ENCODE measurements around the gene VIT.
A peak's percentile ranks its signal among the peaks of the same experiment; 100 is the strongest.

The VIT gene

DNA sequence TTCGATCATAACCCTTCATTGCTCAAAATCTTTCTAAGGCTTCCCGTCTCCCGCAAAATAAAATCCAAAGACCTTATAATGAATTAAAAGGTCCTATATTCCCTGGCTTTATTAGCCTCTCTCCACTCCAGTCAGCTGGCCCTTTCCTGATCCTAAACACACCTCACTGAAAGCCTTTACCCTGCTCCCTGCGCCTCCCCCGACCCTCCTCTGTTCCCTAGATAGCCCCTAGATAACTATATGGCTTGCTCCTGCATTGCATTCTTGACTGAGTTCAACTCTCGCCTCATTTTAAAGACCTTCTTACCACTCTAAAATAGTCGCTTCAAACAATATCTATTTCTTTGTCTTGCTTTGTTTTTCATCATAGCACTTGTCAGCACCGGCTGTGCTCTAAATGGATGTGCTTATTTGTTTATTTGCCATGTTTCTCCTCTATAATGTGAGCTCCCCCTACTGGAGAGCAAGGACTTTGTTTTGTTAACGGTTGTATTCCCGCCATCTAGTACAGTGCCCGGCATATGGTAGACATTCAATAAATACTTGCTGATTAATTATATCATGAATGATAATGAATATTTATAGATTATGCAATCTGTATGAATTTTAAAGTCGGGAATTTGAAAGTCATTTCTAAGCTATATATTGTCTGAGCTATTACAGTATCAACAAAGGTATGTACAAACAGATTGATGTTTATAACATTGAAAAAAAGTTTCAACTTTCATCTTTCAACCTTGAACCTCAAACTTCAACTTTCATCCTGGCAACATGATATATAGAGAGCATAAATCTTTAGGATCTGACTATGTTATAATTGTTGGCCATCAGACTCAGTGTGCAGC is 32.4 kb upstream of the VIT start:
- peak overlapping the region in 1 of 2 donors; percentile 17 for H3K4me3 ChIP-seq (ENCODE audit: low read depth in 1 of 2, low read length in 2 of 2)
- no peaks in the 10 kb centered on the region for H3K36me3 ChIP-seq (ENCODE audit: insufficient read depth, low read length)
- H3K27me3 ChIP-seq (ENCODE audit: control insufficient read depth in 1 of 2, insufficient read depth in 2 of 2, low read length in 2 of 2): no peaks in the 10 kb centered on the region
- no peak overlapping the region for H3K27ac ChIP-seq (ENCODE audit: low read depth, low read length)
- peaks cover 6% of the 10 kb centered on the region for H3K4me1 ChIP-seq (ENCODE audit: insufficient read depth, low read length)
- no peaks in the 10 kb centered on the region for H3K9me3 ChIP-seq (ENCODE audit: low read length)
- no peak overlapping the region for H3K9ac ChIP-seq (ENCODE audit: low read length)

DNA sequence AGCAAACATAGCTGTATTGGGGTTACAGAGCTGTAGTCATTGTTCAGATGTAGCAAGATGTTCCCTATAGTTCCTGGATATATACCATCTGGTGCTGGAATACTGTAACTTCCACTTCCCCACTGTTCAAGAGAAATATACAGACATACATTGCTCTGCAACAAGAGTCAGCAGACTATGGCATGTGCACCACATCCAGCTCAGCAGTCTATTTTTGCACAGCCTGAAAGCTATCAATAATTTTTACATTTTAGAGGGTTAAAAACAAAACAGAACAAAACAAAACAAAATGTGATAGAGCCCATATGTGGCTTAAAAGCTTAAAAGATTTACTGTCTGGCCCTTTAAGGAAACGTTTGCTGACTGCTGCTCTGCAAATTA is 31.8 kb upstream of the VIT start:
- Histone ChIP-seq H3K27ac (ENCODE audit: low read depth, low read length) (no peak overlapping the region), H3K4me1 (ENCODE audit: insufficient read depth, low read length) (peaks cover 4% of the 10 kb centered on the region), H3K27me3 (ENCODE audit: control insufficient read depth in 1 of 2, insufficient read depth in 2 of 2, low read length in 2 of 2) (no peaks in the 10 kb centered on the region), H3K36me3 (ENCODE audit: insufficient read depth, low read length) (no peaks in the 10 kb centered on the region), H3K9me3 (ENCODE audit: low read length) (no peaks in the 10 kb centered on the region), H3K9ac (ENCODE audit: low read length) (no peak overlapping the region), H3K4me3 (ENCODE audit: low read depth in 1 of 2, low read length in 2 of 2) (no peak overlapping the region)

DNA sequence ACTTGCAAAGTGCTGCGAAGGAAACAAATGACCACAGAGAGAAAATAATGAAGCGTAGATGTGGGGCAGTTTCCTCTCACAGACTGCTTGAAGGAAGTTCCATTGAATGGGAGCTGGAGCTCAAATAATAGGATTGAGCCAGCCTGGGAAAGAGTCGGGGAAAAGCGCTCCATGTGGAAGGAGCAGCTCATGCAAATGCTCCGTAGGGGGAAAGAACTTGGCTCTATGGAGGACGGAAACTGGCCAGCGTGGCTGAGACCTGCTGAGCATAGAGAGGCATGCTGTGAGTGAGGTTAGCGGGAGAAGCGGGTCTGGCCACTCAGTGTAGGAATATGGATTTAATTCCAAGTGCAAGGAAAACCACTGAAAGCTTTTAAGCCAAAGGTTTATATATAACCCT is 28.6 kb upstream of the VIT start:
- Histone ChIP-seq H3K27ac (ENCODE audit: low read depth, low read length) (no peak overlapping the region), H3K9me3 (ENCODE audit: low read length) (no peaks in the 10 kb centered on the region), H3K36me3 (ENCODE audit: insufficient read depth, low read length) (no peaks in the 10 kb centered on the region), H3K9ac (ENCODE audit: low read length) (no peak overlapping the region), H3K27me3 (ENCODE audit: control insufficient read depth in 1 of 2, insufficient read depth in 2 of 2, low read length in 2 of 2) (no peaks in the 10 kb centered on the region), H3K4me1 (ENCODE audit: insufficient read depth, low read length) (no peaks in the 10 kb centered on the region), H3K4me3 (ENCODE audit: low read depth in 1 of 2, low read length in 2 of 2) (no peak overlapping the region)

DNA sequence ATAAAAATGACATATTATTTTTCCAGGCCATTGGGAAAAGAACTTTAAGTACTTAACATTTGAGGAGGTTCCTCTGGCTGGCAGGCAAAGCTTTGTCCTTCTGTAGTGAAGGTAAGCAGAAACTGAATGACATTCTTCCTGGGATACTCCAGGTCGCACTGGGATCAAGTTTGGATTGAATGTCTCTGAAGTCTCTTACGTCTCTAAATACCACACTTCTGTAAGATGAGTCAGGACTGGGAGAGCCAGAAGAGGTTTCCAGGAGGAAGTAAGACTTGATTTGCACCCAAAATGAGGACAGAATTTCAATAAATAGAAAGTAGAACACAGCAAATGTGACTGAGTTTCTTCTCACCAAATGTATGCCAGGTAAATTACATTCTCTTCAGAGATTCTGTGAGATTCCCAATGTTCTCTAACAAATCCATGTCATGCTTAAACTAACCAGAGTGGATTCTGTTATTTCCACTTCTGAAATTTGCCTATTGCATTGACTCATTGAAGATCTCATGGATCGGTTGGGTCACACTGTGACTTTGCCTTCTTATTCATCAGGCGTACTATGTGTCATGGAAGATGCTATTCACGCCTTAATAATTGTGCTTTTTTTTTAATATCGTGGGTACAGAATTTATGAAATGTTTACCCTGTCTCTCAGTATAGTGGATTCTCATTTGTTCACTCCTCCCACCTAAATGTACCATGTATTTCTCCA is 25.5 kb upstream of the VIT start:
- Histone ChIP-seq H3K9me3 (ENCODE audit: low read length) (no peaks in the 10 kb centered on the region), H3K4me1 (ENCODE audit: insufficient read depth, low read length) (no peaks in the 10 kb centered on the region), H3K36me3 (ENCODE audit: insufficient read depth, low read length) (no peaks in the 10 kb centered on the region), H3K9ac (ENCODE audit: low read length) (no peak overlapping the region), H3K4me3 (ENCODE audit: low read depth in 1 of 2, low read length in 2 of 2) (no peak overlapping the region), H3K27me3 (ENCODE audit: control insufficient read depth in 1 of 2, insufficient read depth in 2 of 2, low read length in 2 of 2) (no peaks in the 10 kb centered on the region), H3K27ac (ENCODE audit: low read depth, low read length) (no peak overlapping the region)

DNA sequence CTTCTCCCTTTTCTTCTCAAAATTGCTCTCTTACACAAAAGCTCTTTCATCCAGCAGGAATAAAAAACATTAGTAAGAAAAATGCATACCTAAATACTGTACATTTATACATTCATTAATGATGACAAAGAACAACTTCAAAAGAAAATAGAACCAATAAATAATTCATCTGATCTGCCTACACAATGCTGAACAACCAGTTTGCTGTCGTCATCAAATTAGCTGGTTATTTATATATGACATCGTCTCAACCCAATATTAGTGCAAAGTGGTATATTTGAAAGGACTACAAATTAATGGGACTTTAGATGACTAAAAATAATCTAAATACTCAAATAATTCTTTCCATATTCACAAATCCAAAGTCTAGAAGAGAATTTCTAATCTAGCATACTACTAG is 24.8 kb upstream of the VIT start:
- H3K27me3 ChIP-seq (ENCODE audit: control insufficient read depth in 1 of 2, insufficient read depth in 2 of 2, low read length in 2 of 2): no peaks in the 10 kb centered on the region
- H3K4me3 ChIP-seq (ENCODE audit: low read depth in 1 of 2, low read length in 2 of 2): no peak overlapping the region
- H3K9ac ChIP-seq (ENCODE audit: low read length): no peak overlapping the region
- H3K4me1 ChIP-seq (ENCODE audit: insufficient read depth, low read length): no peaks in the 10 kb centered on the region
- H3K27ac ChIP-seq (ENCODE audit: low read depth, low read length): no peak overlapping the region
- no peaks in the 10 kb centered on the region for H3K36me3 ChIP-seq (ENCODE audit: insufficient read depth, low read length)
- no peaks in the 10 kb centered on the region for H3K9me3 ChIP-seq (ENCODE audit: low read length)

- no peak overlapping the region for H3K27ac ChIP-seq (ENCODE audit: low read depth, low read length)
- H3K27me3 ChIP-seq (ENCODE audit: control insufficient read depth in 1 of 2, insufficient read depth in 2 of 2, low read length in 2 of 2): no peaks in the 10 kb centered on the region
- no peak overlapping the region for H3K4me3 ChIP-seq (ENCODE audit: low read depth in 1 of 2, low read length in 2 of 2)
- H3K36me3 ChIP-seq (ENCODE audit: insufficient read depth, low read length): no peaks in the 10 kb centered on the region
- H3K9ac ChIP-seq (ENCODE audit: low read length): no peak overlapping the region
- no peaks in the 10 kb centered on the region for H3K9me3 ChIP-seq (ENCODE audit: low read length)
- no peaks in the 10 kb centered on the region for H3K4me1 ChIP-seq (ENCODE audit: insufficient read depth, low read length)
Measured at GRCh38 chr2:36672199-36672598, 24.3 kb upstream of the VIT start.

DNA sequence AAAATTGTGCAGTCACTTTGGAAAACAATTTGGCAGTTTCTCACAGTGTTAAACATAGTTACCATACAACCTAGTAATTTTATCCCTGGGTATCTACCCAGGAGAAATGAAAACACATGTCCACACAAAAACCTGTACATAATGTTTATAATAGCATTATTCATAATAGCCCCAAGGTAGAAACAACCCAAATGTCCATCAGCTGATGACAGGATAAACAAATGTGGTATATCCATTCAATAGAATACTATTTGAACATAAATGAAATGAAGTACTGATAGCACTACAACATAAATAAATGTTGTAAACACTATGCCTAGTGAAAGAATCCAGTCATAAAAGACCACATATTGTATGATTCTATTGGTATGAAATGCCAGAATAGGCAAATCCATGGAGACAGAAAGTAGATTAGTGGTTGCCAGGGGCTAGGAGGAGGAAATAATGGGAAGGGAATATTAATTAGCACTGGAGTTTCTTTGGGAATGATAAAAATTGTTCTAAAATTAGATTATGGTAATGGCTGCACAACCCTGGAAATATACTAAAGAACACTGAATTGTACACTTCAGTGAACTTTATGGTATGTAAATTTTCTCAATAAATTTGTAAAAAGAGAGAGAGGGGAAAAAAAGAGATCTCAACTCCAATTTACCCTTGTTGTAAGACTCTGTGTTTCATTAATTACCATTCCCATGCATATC is 20.8 kb upstream of the VIT start:
- Histone ChIP-seq H3K4me3 (ENCODE audit: low read depth in 1 of 2, low read length in 2 of 2) (no peak overlapping the region), H3K9ac (ENCODE audit: low read length) (no peak overlapping the region), H3K4me1 (ENCODE audit: insufficient read depth, low read length) (no peaks in the 10 kb centered on the region), H3K27me3 (ENCODE audit: control insufficient read depth in 1 of 2, insufficient read depth in 2 of 2, low read length in 2 of 2) (no peaks in the 10 kb centered on the region), H3K27ac (ENCODE audit: low read depth, low read length) (no peak overlapping the region), H3K36me3 (ENCODE audit: insufficient read depth, low read length) (no peaks in the 10 kb centered on the region), H3K9me3 (ENCODE audit: low read length) (no peaks in the 10 kb centered on the region)

DNA sequence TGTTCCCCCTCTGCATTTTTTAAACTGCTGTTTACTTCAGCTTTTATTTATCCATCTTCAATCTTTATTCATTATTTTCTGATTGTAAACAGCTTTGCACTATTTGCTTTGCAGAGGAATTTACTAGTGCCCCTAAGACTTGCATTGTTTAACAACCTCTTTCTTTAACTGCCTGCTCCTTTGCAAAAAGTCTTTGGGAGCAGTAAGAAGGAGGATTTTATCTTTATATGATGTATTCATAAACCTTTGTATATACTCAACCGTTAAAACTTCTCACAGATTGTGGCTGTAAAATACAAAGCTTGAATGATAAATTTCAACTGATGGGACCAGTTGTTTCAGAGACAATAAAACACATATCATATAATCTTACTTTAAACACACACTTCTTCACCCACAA is 20.1 kb upstream of the VIT start:
- Histone ChIP-seq H3K27me3 (ENCODE audit: control insufficient read depth in 1 of 2, insufficient read depth in 2 of 2, low read length in 2 of 2) (no peaks in the 10 kb centered on the region), H3K4me3 (ENCODE audit: low read depth in 1 of 2, low read length in 2 of 2) (no peak overlapping the region), H3K36me3 (ENCODE audit: insufficient read depth, low read length) (no peaks in the 10 kb centered on the region), H3K27ac (ENCODE audit: low read depth, low read length) (no peak overlapping the region), H3K9ac (ENCODE audit: low read length) (no peak overlapping the region), H3K9me3 (ENCODE audit: low read length) (no peaks in the 10 kb centered on the region), H3K4me1 (ENCODE audit: insufficient read depth, low read length) (no peaks in the 10 kb centered on the region)

DNA sequence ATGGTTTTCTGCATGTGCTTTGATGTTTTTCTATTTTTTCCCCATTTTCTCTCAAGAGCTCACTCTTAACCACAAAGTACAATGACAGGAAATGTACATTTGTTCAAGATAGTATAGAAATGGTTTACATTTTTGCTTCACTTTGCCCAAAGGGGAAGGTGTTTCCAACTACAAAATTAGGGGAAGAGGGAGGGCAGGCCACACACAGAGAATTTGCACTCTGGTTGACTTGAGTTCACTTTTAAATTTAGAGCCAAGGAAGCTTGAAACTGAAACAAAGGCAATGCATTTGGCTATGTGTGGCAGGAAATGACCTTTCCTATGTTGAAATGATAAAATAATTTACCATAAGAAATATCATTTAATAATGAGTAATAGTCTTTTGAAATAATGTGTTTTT is 19.1 kb upstream of the VIT start:
- Histone ChIP-seq H3K27me3 (ENCODE audit: control insufficient read depth in 1 of 2, insufficient read depth in 2 of 2, low read length in 2 of 2) (no peaks in the 10 kb centered on the region), H3K9me3 (ENCODE audit: low read length) (no peaks in the 10 kb centered on the region), H3K4me1 (ENCODE audit: insufficient read depth, low read length) (no peaks in the 10 kb centered on the region), H3K4me3 (ENCODE audit: low read depth in 1 of 2, low read length in 2 of 2) (no peak overlapping the region), H3K36me3 (ENCODE audit: insufficient read depth, low read length) (no peaks in the 10 kb centered on the region), H3K9ac (ENCODE audit: low read length) (no peak overlapping the region), H3K27ac (ENCODE audit: low read depth, low read length) (no peak overlapping the region)

- Histone ChIP-seq H3K4me1 (ENCODE audit: insufficient read depth, low read length) (no peaks in the 10 kb centered on the region), H3K27ac (ENCODE audit: low read depth, low read length) (no peak overlapping the region), H3K27me3 (ENCODE audit: control insufficient read depth in 1 of 2, insufficient read depth in 2 of 2, low read length in 2 of 2) (no peaks in the 10 kb centered on the region)
Measured at GRCh38 chr2:36677996-36678605, 18.4 kb upstream of the VIT start.

DNA sequence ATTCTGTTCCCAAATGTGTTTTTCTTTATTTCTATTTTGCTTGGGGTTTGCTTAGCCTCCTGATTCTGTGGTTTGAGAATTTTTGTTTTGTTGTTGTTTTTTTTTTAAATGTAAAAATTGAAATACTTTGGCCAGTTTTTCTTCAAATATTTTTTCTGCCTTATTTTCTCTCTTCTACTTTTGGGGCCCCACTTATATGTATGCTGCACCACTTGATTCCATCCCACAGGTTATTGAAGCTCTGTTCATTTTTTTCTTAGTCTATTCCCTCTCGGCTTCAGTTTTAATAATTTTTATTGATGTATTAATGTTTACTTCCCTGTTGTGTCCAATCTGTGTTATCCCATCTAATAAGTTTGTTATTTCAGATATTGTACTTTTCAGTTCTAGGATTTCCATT is 17.7 kb upstream of the VIT start:
- Histone ChIP-seq H3K27ac (ENCODE audit: low read depth, low read length) (no peak overlapping the region), H3K36me3 (ENCODE audit: insufficient read depth, low read length) (no peaks in the 10 kb centered on the region), H3K4me3 (ENCODE audit: low read depth in 1 of 2, low read length in 2 of 2) (no peak overlapping the region), H3K9ac (ENCODE audit: low read length) (no peak overlapping the region), H3K4me1 (ENCODE audit: insufficient read depth, low read length) (no peaks in the 10 kb centered on the region), H3K9me3 (ENCODE audit: low read length) (no peaks in the 10 kb centered on the region), H3K27me3 (ENCODE audit: control insufficient read depth in 1 of 2, insufficient read depth in 2 of 2, low read length in 2 of 2) (no peaks in the 10 kb centered on the region)

More at GRCh38 chr2:36677996-36678605, 18.4 kb upstream of the VIT start:
- Histone ChIP-seq H3K4me3 (ENCODE audit: low read depth in 1 of 2, low read length in 2 of 2) (no peak overlapping the region), H3K9me3 (ENCODE audit: low read length) (no peaks in the 10 kb centered on the region), H3K36me3 (ENCODE audit: insufficient read depth, low read length) (no peaks in the 10 kb centered on the region), H3K9ac (ENCODE audit: low read length) (no peak overlapping the region)
